Lower lobe of right lung (tissue), 2 donors: ENCODE data around the gene EHMT1. TPM values are rescaled to one million over a fixed set of nuclear protein-coding genes. Genes with fewer than 3 reads are reported as not detected.

Experiments used
- ATAC-seq, 2 donors: fragments of 200-7000 bp; cut with Tn5 transposase; one replicate each; pipeline ENCODE4 v1.9.1; 2020 to 2022; ENCODE audit warnings: mild to moderate bottlenecking in 2 of 2, moderate library complexity in 2 of 2
- DNase-seq: peaks from one replicate; pipeline ENCODE4 v3.0.0-alpha.2; 2020
- H3K27ac ChIP-seq: fragments of 200-600 bp; one replicate; pipeline ENCODE4 v1.8.0; 2022
- H3K27me3 ChIP-seq: fragments of 200-600 bp; one replicate; pipeline ENCODE4 v1.8.0; 2022; ENCODE audit warnings: low read depth
- H3K36me3 ChIP-seq: fragments of 200-600 bp; one replicate; pipeline ENCODE4 v1.8.0; 2022; ENCODE audit warnings: mild to moderate bottlenecking
- H3K4me1 ChIP-seq: fragments of 200-600 bp; one replicate; pipeline ENCODE4 v1.8.0; 2022
- H3K4me3 ChIP-seq: fragments of 200-600 bp; one replicate; pipeline ENCODE4 v1.8.0; 2022; ENCODE audit warnings: mild to moderate bottlenecking
- H3K9me3 ChIP-seq: fragments of 200-600 bp; one replicate; pipeline ENCODE4 v1.8.0; 2022
- intact Hi-C: fragments of 100-400 bp; cut with DNase I; formaldehyde crosslinking; loops from one replicate; pipeline ENCODE4 v1.11.0; 2022
- total RNA-seq: library from RNA; stranded (reverse); fragmentation: NEBNext Ultra II Directional; extraction: Animal tissue kit (Norgen Biotek cat#: 25700); gene quantifications from one replicate; pipeline ENCODE4 v1.2.1, GENCODE V29; 2021
- TF ChIP-seq, protein P1 (sequence below): fragments of 200-600 bp; IDR thresholded peaks from one replicate; pipeline ENCODE4 v1.8.0; 2022; ENCODE audit warnings: antibody characterized with exemption, mild to moderate bottlenecking
- donor health status: DM: no; HTN: yes; CAD: no; lungs with severe emphysema.

EHMT1 gene
- total RNA-seq, 1 donor from 2014 or later: 73.5 TPM

DNA sequence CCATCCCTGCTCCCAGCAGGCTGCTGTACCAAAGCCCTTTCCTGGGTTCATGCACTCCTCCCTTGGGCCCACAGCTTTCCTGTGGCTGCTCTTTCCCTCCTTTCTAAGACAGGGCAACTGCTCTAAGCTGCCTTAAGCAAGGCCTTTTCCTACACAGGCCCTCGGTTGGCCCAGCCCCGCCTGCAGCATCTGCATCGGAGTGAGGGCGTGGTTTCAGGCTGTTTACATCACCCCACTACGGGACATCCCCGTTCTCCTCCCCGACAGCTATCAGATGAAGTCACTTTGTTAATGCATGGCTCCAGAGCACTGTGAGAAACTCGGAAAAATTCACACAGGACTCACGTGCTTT lies 43.5 kb upstream of the EHMT1 start:
- intact Hi-C loops: no loop called here
- ATAC-seq (no peak), DNase-seq (no peak)
- no peaks in the 10 kb centered on the region for H3K9me3 ChIP-seq
- H3K4me3 ChIP-seq: no peak overlapping the region
- H3K36me3 ChIP-seq: peaks cover 52% of the 10 kb centered on the region
- peaks cover 27% of the 10 kb centered on the region for H3K4me1 ChIP-seq
- TF ChIP-seq, protein P1, sequence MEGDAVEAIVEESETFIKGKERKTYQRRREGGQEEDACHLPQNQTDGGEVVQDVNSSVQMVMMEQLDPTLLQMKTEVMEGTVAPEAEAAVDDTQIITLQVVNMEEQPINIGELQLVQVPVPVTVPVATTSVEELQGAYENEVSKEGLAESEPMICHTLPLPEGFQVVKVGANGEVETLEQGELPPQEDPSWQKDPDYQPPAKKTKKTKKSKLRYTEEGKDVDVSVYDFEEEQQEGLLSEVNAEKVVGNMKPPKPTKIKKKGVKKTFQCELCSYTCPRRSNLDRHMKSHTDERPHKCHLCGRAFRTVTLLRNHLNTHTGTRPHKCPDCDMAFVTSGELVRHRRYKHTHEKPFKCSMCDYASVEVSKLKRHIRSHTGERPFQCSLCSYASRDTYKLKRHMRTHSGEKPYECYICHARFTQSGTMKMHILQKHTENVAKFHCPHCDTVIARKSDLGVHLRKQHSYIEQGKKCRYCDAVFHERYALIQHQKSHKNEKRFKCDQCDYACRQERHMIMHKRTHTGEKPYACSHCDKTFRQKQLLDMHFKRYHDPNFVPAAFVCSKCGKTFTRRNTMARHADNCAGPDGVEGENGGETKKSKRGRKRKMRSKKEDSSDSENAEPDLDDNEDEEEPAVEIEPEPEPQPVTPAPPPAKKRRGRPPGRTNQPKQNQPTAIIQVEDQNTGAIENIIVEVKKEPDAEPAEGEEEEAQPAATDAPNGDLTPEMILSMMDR: no peak
- no peaks in the 10 kb centered on the region for H3K27me3 ChIP-seq
- H3K27ac ChIP-seq: no peak overlapping the region

DNA sequence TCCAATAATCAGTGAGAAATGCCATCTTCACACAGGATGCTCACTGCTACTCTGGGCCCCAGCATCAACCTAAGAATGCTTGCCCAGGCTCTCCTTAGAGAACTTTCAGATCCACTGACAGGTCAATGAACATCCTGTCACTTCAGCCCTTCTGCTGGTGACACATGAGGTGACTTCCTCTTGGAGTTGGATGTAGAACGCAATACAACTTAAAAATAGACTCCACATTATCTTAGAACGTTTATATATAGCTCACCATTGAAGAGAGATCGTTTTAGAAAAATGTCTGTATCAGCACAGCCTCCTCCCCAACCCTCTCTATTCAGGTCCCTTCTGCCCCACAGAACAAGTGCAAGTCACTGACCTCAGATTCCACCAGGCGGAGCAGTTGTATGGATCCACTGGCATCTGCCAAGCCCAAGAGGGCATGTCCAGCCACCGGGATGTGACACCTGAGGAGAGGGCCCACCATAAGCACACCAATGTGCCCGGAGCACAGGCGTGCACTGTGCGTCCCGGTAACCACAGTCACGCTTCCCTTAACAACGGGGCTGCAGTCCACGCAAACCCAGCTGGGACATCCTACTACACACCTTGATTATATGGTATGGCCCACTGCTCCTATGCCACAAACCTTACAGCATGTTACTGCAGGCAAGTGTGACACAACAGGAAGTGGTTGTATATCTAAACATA lies 42.9 kb upstream of the EHMT1 start:
- ATAC-seq (no peak), DNase-seq (no peak)
- no peaks in the 10 kb centered on the region for H3K27me3 ChIP-seq
- H3K4me3 ChIP-seq: no peak overlapping the region
- no peak overlapping the region for H3K27ac ChIP-seq
- TF ChIP-seq, protein P1: no peak
- H3K4me1 ChIP-seq: peaks cover 27% of the 10 kb centered on the region
- peaks cover 52% of the 10 kb centered on the region for H3K36me3 ChIP-seq
- intact Hi-C loops: no loop called here
- no peaks in the 10 kb centered on the region for H3K9me3 ChIP-seq

DNA sequence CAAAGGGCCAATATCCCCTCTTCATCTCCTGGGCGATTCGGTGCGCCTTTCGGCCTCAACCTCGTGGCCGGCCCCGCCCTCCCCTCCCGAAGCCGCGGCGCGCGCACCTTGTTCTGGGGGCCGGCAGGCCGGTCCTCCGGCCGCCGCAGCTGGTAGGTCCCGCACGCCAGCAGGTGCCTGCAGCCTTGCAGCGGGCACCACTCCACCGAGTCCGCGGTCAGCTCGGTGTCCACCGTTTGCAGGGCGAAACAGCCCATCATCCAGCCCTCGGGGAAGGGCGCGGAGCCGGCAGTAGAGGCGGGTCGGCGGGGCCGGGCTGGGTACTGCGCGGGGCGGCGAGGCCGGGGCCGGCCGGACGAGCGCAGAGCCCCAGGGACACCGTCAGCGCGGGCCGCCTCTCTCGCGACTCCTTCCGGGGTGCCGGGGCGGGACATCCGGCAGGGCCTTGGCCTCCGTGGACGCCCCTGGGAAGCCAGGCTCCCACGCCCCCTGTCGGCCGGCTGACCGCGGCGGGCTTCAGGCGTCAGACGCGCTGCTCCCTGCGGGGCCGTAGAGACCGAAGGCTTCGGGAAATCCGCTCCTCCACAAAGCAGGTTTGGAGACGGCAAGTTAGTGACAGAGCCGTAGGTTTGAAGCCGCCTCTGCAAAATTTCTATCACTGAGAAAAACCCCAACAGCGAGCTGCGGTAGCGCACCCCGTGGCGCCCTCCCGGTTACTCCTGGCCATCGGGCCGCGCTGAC lies 40.1 kb upstream of the EHMT1 start, which contains the start of gene DPH7:
DPH7 (minus strand) TSS at position 408 of the 741 bp plus-strand sequence; CDS start at position 260, 148 bp downstream.
- Histone ChIP-seq H3K9me3 (no peaks in the 10 kb centered on the region), H3K4me3 (peak within 1 kb of the TSS; percentile 82), H3K4me1 (peaks cover 27% of the 10 kb centered on the region), H3K27ac (peak within 1 kb of the TSS; percentile 80), H3K36me3 (peaks cover 47% of the 10 kb centered on the region), H3K27me3 (no peaks in the 10 kb centered on the region)
- ATAC-seq: peak; percentile 98 to 99
- peak; percentile 98 for DNase-seq
- intact Hi-C loops: no loop called here
- TF ChIP-seq, protein P1: peak; percentile 96

GRCh38 chr9:137579259-137579604 lies 39.6 kb upstream of the EHMT1 start:
- Histone ChIP-seq H3K4me3 (peak overlapping the region; percentile 82), H3K9me3 (no peaks in the 10 kb centered on the region), H3K36me3 (peaks cover 44% of the 10 kb centered on the region), H3K4me1 (peaks cover 27% of the 10 kb centered on the region), H3K27ac (peak overlapping the region; percentile 80), H3K27me3 (no peaks in the 10 kb centered on the region)
- intact Hi-C loops: no loop called here
- no peak for ATAC-seq
- TF ChIP-seq, protein P1: no peak
- no peak for DNase-seq

GRCh38 chr9:137580209-137580953 lies 38.4 kb upstream of the EHMT1 start:
- peaks cover 40% of the 10 kb centered on the region for H3K36me3 ChIP-seq
- H3K4me3 ChIP-seq: no peak overlapping the region
- intact Hi-C loops: no loop called here
- no peak overlapping the region for H3K27ac ChIP-seq
- TF ChIP-seq, protein P1: no peak
- no peak for ATAC-seq
- no peak for DNase-seq
- peaks cover 27% of the 10 kb centered on the region for H3K4me1 ChIP-seq
- no peaks in the 10 kb centered on the region for H3K27me3 ChIP-seq
- H3K9me3 ChIP-seq: no peaks in the 10 kb centered on the region
